Calu3 (cell line): Measurements from ENCODE around the gene PLEKHF1. TPM values are rescaled to one million over a fixed set of nuclear protein-coding genes. Genes with fewer than 3 reads are reported as not detected.
A peak's percentile ranks its signal among the peaks of the same experiment; 100 is the strongest.

Experiments used
- BruUV-seq: library from RNA; stranded (reverse); fragments of 400-500 nt; replicated peaks from 2 replicates; lab custom pipeline; 2021; lab: Mats Ljungman, UMichigan
- CTCF ChIA-PET: fragments of 300-600 bp; sonication (Branson Sonifier 250); formaldehyde crosslinking; loops from one replicate; lab custom pipeline; 2022; ENCODE audit warnings: antibody characterized with exemption; lab: Charles Lee
- DNase-seq: peaks from one replicate; pipeline ENCODE4 v3.0.0; 2022
- H3K27ac Mint-ChIP-seq: one replicate; pipeline ENCODE4 v1.8.0; 2022; ENCODE audit warnings: mixed read lengths; ENCODE audit not compliant: unreplicated experiment
- H3K27me3 Mint-ChIP-seq: one replicate; pipeline ENCODE4 v1.8.0; 2022; ENCODE audit warnings: mixed read lengths; ENCODE audit not compliant: unreplicated experiment
- H3K36me3 Mint-ChIP-seq: one replicate; pipeline ENCODE4 v1.8.0; 2022; ENCODE audit warnings: mild to moderate bottlenecking, moderate library complexity, mixed read lengths; ENCODE audit not compliant: insufficient read depth, unreplicated experiment
- H3K4me1 Mint-ChIP-seq: one replicate; pipeline ENCODE4 v1.8.0; 2022; ENCODE audit warnings: mild to moderate bottlenecking, low read depth, mixed read lengths; ENCODE audit not compliant: unreplicated experiment
- H3K4me3 Mint-ChIP-seq: one replicate; pipeline ENCODE4 v1.8.0; 2022; ENCODE audit warnings: mild to moderate bottlenecking, low read depth, moderate library complexity, mixed read lengths; ENCODE audit not compliant: unreplicated experiment
- H3K9me3 Mint-ChIP-seq: one replicate; pipeline ENCODE4 v1.8.0; 2022; ENCODE audit warnings: low read depth, mixed read lengths; ENCODE audit not compliant: unreplicated experiment
- intact Hi-C: fragments of 100-400 bp; cut with micrococcal nuclease; formaldehyde crosslinking; loops from one replicate; pipeline ENCODE4 v1.10.0; 2022; ENCODE audit not compliant: unreplicated experiment
- total RNA-seq: library from RNA; stranded (reverse); gene quantifications from 2 replicates; pipeline ENCODE4 v1.2.3, GENCODE V29; 2022
- TF ChIP-seq, protein P1 (sequence below): fragments of 200-600 bp; IDR thresholded peaks from one replicate; pipeline ENCODE4 v1.8.0; 2022; ENCODE audit warnings: antibody characterized with exemption; ENCODE audit not compliant: unreplicated experiment

The PLEKHF1 gene
- total RNA-seq, 1 experiment from 2014 or later, result 2.9 TPM

- BruUV-seq, result no TSS peak
- Mint-ChIP-seq H3K27ac (no peak overlapping the region), H3K36me3 (peaks cover 25% of the 10 kb centered on the region), H3K27me3 (peaks cover 38% of the 10 kb centered on the region), H3K4me1 (no peaks in the 10 kb centered on the region), H3K4me3 (no peak overlapping the region), H3K9me3 (no peaks in the 10 kb centered on the region)
- intact Hi-C loops, result no loop called here
- CTCF ChIA-PET, result interaction anchor here (0.9 to 1.1 kb wide), 2 partner anchors 13 to 353 kb away, joined by 3 to 5 read pairs; partner anchors contain the start of gene POP4
- DNase-seq, result no peak
- TF ChIP-seq, protein P1, sequence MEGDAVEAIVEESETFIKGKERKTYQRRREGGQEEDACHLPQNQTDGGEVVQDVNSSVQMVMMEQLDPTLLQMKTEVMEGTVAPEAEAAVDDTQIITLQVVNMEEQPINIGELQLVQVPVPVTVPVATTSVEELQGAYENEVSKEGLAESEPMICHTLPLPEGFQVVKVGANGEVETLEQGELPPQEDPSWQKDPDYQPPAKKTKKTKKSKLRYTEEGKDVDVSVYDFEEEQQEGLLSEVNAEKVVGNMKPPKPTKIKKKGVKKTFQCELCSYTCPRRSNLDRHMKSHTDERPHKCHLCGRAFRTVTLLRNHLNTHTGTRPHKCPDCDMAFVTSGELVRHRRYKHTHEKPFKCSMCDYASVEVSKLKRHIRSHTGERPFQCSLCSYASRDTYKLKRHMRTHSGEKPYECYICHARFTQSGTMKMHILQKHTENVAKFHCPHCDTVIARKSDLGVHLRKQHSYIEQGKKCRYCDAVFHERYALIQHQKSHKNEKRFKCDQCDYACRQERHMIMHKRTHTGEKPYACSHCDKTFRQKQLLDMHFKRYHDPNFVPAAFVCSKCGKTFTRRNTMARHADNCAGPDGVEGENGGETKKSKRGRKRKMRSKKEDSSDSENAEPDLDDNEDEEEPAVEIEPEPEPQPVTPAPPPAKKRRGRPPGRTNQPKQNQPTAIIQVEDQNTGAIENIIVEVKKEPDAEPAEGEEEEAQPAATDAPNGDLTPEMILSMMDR, result no peak
Measured at GRCh38 chr19:29618434-29618833, 46.8 kb upstream of the PLEKHF1 start.

GRCh38 chr19:29618871-29619270, 46.4 kb upstream of the PLEKHF1 start:
- CTCF ChIA-PET, result interaction anchor here (0.9 kb wide), 1 partner anchor 13 kb away, joined by 3 read pairs; the partner anchor contains the start of gene POP4
- Mint-ChIP-seq H3K4me1 (no peaks in the 10 kb centered on the region), H3K9me3 (no peaks in the 10 kb centered on the region), H3K4me3 (no peak overlapping the region), H3K27me3 (peaks cover 39% of the 10 kb centered on the region), H3K27ac (no peak overlapping the region), H3K36me3 (peaks cover 25% of the 10 kb centered on the region)
- no peak for DNase-seq
- intact Hi-C loops, result no loop called here
- no TSS peak for BruUV-seq
- TF ChIP-seq, protein P1, result no peak

- DNase-seq, result no peak
- H3K27me3 Mint-ChIP-seq, result peaks cover 39% of the 10 kb centered on the region
- CTCF ChIA-PET, result no interaction called here
- H3K27ac Mint-ChIP-seq, result no peak overlapping the region
- TF ChIP-seq, protein P1, result no peak
- H3K4me1 Mint-ChIP-seq, result no peaks in the 10 kb centered on the region
- H3K9me3 Mint-ChIP-seq, result no peaks in the 10 kb centered on the region
- no peak overlapping the region for H3K4me3 Mint-ChIP-seq
- intact Hi-C loops, result no loop called here
- peaks cover 14% of the 10 kb centered on the region for H3K36me3 Mint-ChIP-seq
- no TSS peak for BruUV-seq
Measured at GRCh38 chr19:29620931-29621351, 44.3 kb upstream of the PLEKHF1 start.

DNA sequence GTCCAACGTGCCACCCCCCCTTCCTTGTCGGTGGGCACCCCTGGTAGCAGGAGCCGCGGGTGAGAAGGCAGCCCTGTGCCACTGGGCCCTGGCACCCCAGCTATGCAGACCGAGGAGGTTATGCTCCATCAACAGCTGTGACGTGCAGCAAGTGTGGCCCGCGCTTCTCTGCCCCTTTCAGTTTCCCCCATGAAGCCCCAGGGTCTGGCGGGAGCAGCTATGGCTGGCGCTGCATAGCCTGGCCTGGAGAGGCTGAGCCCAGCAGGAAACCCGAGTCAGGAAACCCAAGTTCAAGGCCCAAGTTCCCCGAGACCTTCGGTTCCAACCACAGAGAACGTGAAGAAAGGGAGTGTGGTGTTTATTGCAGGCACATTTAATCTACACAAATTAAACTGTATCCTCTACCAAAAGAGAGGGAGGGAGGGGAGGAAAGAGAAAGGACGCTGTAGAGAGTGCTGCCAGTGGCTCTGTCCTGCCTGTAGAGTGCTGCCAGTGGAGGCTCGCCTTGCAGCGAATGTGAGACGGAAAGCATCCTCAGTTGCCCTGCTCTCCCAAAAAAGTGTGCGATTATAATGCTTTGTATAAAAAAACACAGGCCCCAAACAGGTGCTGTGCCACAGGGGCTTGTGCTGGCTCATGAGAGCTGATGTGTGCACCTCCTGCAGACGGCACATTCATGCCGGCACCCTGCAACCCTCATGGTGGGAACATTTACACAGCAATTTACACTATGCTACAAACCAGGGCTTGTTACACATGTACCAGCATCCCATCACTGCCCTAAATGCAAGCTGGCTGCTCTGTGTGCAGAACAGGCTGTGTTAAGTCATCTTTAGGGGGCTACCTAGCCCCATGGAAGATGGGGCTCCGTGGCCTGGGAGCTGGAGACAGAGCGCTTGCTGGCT, 42.8 kb upstream of the PLEKHF1 start:
- Mint-ChIP-seq H3K9me3 (no peaks in the 10 kb centered on the region), H3K36me3 (peaks cover 3% of the 10 kb centered on the region), H3K4me3 (no peak overlapping the region), H3K27ac (no peak overlapping the region), H3K27me3 (peaks cover 39% of the 10 kb centered on the region), H3K4me1 (no peaks in the 10 kb centered on the region)
- DNase-seq, result peak; percentile 9
- intact Hi-C loops, result no loop called here
- TF ChIP-seq, protein P1, result no peak
- BruUV-seq, result no TSS peak
- CTCF ChIA-PET, result interaction anchor here (0.9 kb wide), 1 partner anchor 94 kb away, joined by 4 read pairs; no protein-coding TSS in a partner anchor
